Lung (tissue), 12 donors: Measurements from ENCODE around the gene RHBDD3. TPM values are rescaled to one million over a fixed set of nuclear protein-coding genes. Genes with fewer than 3 reads are reported as not detected.
A peak's percentile ranks its signal among the peaks of the same experiment; 100 is the strongest.

Source experiments
- ATAC-seq: fragments of 200-7000 bp; cut with Tn5 transposase; one replicate; pipeline ENCODE4 v1.9.1; 2020; ENCODE audit warnings: moderate number of reproducible peaks; ENCODE audit not compliant: insufficient read depth, low FRiP score
- DNase-seq, 3 donors: peaks; one replicate each; pipeline ENCODE4 v3.0.0-alpha.2; 2013 to 2017
- H3K27ac ChIP-seq, 2 donors: one replicate each; pipeline ENCODE4 v1.5.1; 2013; ENCODE audit warnings: mild to moderate bottlenecking in 2 of 2, moderate library complexity in 2 of 2, control low read depth in 1 of 2, inconsistent platforms in 1 of 2, low read depth in 1 of 2, low read length in 1 of 2
- H3K27me3 ChIP-seq, 3 donors: one replicate each; pipeline ENCODE4 v1.5.1; 2013; ENCODE audit warnings: low read length in 2 of 3; ENCODE audit not compliant: control insufficient read depth in 3 of 3, insufficient read depth in 3 of 3
- H3K36me3 ChIP-seq, 4 donors: one replicate each; pipeline ENCODE4 v1.5.1; 2013; ENCODE audit warnings: low read length in 4 of 4, mild to moderate bottlenecking in 1 of 4, moderate library complexity in 1 of 4; ENCODE audit not compliant: control insufficient read depth in 4 of 4, insufficient read depth in 4 of 4
- H3K4me1 ChIP-seq, 5 donors: one replicate each; pipeline ENCODE4 v1.5.1; 2013; ENCODE audit warnings: low read length in 5 of 5, mild to moderate bottlenecking in 2 of 5, moderate library complexity in 1 of 5; ENCODE audit not compliant: control insufficient read depth in 5 of 5, insufficient read depth in 5 of 5
- H3K4me3 ChIP-seq: one replicate; pipeline ENCODE4 v1.5.1; 2013; ENCODE audit warnings: mild to moderate bottlenecking, control low read depth, moderate library complexity
- H3K9ac ChIP-seq, 2 donors: one replicate each; pipeline ENCODE4 v1.5.1; 2013; ENCODE audit warnings: low read length in 2 of 2, control low read depth in 1 of 2; ENCODE audit not compliant: insufficient read depth in 1 of 2
- H3K9me3 ChIP-seq, 4 donors: one replicate each; pipeline ENCODE4 v1.5.1; 2013; ENCODE audit warnings: low read length in 3 of 4, mild to moderate bottlenecking in 1 of 4, moderate library complexity in 1 of 4; ENCODE audit not compliant: control insufficient read depth in 4 of 4, insufficient read depth in 3 of 4
- WGBS, 2 donors: extraction: QIAGEN DNeasy Blood & Tissue Kit; methylation state at CpG; one replicate each; pipeline ENCODE4 v1.1.7; 2013; 5-methylcytosine and 5-hydroxymethylcytosine counted together
- polyA plus RNA-seq, 2 donors: library from polyadenylated mRNA; stranded (reverse); fragments of 200-250 nt; gene quantifications; one replicate each; pipeline ENCODE4 v1.2.1, GENCODE V29; 2013
- total RNA-seq, 2 donors: library from RNA; depleted of rRNA in 1 of 2; stranded (reverse); fragments of >200 nt in 1 of 2; gene quantifications; one replicate each; pipeline ENCODE4 v1.2.1, GENCODE V29; 2014 to 2021
- TF ChIP-seq, protein P1 (sequence below): IDR thresholded peaks from 2 replicates; pipeline ENCODE4 v1.5.1; 2012; ENCODE audit warnings: mild to moderate bottlenecking; ENCODE audit errors: control extremely low read depth, extremely low read depth
- donor health status: control.
- donor health status: control.
- donor health status: Bipolar disorder and iron deficiency.
- donor health status: healthy.
- donor health status: DM: yes; HTN: yes; CAD: no.

RHBDD3 gene
- total and polyA plus RNA-seq, 4 donors: 14.2 to 38.2 (median 32.8) TPM

DNA sequence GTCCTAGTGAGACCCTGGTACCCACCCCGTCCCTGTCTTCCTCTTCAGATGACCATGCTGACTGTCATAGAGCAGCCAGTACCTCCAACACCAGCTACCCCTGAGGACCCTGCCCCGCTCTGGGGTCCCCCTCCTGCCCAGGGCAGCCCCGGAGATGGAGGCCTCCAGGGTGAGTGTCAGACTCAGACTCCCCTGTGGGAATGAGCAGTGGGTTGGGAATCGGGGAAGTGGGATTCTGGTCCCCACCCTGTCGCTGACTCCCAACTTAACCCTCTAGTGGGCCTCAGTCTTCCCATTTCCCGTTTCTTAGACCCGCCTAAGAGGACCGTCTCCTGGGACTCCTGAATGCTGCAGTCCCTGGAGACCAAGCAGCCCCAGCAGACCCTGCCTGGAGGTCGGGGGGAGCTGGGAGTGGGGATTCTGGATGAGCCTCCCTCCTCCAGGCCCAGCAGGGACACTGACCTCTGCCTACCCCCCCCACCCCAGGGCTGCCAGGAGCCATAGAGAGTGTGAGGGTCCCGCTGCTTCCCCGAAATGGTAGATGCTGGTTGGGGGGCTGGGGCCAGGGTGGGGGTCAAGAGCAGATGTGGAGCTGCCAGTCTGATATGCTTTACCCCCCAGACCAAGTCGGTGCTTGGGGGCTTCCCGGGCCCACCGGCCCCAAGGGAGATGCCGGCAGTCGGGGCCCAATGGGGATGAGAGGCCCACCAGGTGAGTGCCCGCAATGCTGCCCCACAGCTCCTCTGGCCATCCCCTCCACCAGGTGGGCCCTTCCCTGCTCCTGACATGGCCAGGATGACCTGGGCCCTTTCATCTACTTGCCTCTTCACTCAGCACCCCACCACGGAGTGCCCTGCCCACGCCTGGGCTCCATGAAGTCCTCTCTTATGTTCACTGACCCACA lies 36.6 kb downstream of the RHBDD3 start:
- no peak for DNase-seq
- H3K4me1 ChIP-seq: peaks cover 0 to 19% (median 2%) of the 10 kb centered on the region in 5 donors
- H3K27me3 ChIP-seq: no peaks in the 10 kb centered on the region
- no peak overlapping the region for H3K9ac ChIP-seq
- TF ChIP-seq, protein P1, sequence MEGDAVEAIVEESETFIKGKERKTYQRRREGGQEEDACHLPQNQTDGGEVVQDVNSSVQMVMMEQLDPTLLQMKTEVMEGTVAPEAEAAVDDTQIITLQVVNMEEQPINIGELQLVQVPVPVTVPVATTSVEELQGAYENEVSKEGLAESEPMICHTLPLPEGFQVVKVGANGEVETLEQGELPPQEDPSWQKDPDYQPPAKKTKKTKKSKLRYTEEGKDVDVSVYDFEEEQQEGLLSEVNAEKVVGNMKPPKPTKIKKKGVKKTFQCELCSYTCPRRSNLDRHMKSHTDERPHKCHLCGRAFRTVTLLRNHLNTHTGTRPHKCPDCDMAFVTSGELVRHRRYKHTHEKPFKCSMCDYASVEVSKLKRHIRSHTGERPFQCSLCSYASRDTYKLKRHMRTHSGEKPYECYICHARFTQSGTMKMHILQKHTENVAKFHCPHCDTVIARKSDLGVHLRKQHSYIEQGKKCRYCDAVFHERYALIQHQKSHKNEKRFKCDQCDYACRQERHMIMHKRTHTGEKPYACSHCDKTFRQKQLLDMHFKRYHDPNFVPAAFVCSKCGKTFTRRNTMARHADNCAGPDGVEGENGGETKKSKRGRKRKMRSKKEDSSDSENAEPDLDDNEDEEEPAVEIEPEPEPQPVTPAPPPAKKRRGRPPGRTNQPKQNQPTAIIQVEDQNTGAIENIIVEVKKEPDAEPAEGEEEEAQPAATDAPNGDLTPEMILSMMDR: no peak
- peaks cover 0 to 16% (median 8%) of the 10 kb centered on the region in 4 donors for H3K36me3 ChIP-seq
- ATAC-seq: no peak
- WGBS, 2 donors: 93 to 96% methylated on average over 19 of the region's 19 CpGs
- H3K4me3 ChIP-seq: no peak overlapping the region
- H3K9me3 ChIP-seq: no peaks in the 10 kb centered on the region
- H3K27ac ChIP-seq: peak overlapping the region in 1 of 2 donors; percentile 92

DNA sequence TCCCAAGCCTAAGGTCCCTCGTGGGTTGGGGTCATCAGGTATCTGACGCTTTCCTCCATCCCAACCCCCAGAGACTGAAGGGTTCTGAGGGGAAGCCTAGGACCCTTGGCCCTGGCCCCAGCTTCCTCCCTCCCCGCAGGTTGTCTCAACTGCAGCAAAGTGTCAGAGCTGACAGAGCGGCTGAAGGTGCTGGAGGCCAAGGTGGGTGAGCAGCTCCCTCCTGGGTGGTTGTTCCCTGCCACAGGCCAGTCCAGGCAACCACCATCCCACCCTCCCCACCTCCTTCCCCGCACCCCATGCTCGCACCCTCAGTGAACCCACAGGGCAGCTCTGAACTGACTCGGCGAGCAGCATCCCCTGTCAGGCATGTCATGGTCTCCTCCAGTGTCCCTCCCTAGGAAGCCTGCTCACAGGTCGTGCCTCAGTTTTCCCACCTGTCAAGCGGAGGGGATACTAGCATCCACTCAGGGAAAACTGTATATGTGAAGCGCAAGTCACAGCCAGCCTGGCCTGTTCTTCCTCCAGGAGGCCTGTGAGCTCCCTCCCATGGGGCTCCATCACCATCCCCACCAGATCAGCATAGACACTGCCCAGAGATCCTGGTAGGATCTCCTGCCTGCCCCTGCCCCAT lies 41.3 kb downstream of the RHBDD3 start:
- DNase-seq (peak in 1 of 3 donors; percentile 13), ATAC-seq (no peak)
- peaks cover 0 to 35% (median 11%) of the 10 kb centered on the region in 5 donors for H3K4me1 ChIP-seq
- peaks cover 0 to 5% (median 0%) of the 10 kb centered on the region in 4 donors for H3K36me3 ChIP-seq
- H3K4me3 ChIP-seq: no peak overlapping the region
- TF ChIP-seq, protein P1: no peak
- WGBS, 2 donors: 90 to 98% methylated on average over 11 of the region's 11 CpGs
- H3K9ac ChIP-seq: no peak overlapping the region
- H3K27ac ChIP-seq: peak overlapping the region in 1 of 2 donors; percentile 63
- no peaks in the 10 kb centered on the region for H3K27me3 ChIP-seq
- no peaks in the 10 kb centered on the region for H3K9me3 ChIP-seq

DNA sequence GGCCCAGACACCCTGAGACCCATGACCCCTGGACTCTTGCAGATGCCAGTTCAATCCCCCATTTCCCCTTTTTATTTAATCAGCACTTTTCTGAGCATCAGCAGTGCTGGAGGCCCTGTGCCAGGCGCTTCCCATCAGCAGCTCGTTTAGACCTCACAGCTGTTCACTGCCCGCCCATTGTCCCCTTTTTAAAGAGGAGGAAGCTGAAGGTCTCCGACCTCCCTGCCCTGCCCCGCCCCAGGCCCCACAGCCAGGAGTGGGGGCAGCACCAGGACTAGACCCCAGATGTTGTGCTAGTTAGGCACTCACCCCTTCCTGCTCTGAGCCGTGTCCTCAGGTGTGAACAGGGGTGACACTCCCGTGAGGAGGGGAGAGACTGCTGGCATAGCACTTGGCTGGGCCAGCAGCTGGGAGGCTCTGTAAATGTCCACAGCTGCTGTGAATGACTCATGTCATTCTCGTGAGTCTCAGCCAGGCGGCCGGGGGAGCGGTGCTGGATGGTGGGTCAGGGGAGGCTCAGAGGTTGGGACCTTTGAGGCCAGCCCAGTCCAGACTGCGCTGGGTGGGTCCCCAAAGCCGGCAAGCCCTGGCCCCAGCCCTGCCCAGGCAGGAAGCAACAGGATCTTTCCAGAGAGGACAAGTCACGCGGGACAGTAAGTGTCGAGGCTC lies 42.2 kb downstream of the RHBDD3 start:
- ATAC-seq (peak; percentile 64), DNase-seq (peak; percentile 85 to 92 (median 92))
- WGBS, 2 donors: 39 to 44% methylated on average over 16 of the region's 16 CpGs
- no peaks in the 10 kb centered on the region for H3K27me3 ChIP-seq
- H3K4me1 ChIP-seq: peaks cover 0 to 38% (median 15%) of the 10 kb centered on the region in 5 donors
- peak overlapping the region in 1 of 2 donors; percentile 66 for H3K27ac ChIP-seq
- peaks cover 0 to 5% (median 0%) of the 10 kb centered on the region in 4 donors for H3K36me3 ChIP-seq
- H3K4me3 ChIP-seq: no peak overlapping the region
- no peaks in the 10 kb centered on the region for H3K9me3 ChIP-seq
- no peak overlapping the region for H3K9ac ChIP-seq
- TF ChIP-seq, protein P1: no peak
